Transverse colon (tissue), 4 donors: Measurements from ENCODE around the gene WIPF2. TPM values are rescaled to one million over a fixed set of nuclear protein-coding genes. Genes with fewer than 3 reads are reported as not detected.
"Not testable (repeated sequence)": the region's sequence is repeated elsewhere in the genome, so short reads cannot be mapped to it uniquely, and the experiment has no call there.

Source experiments
- DNase-seq: peaks from one replicate; pipeline ENCODE4 v3.0.0-alpha.2; 2019
- H3K27ac ChIP-seq, 4 donors: fragments of 200-600 bp; sonication (generic); 2 replicates each; pipeline ENCODE4 v1.5.1; 2016 to 2018; ENCODE audit warnings: inconsistent platforms in 4 of 4
- H3K27me3 ChIP-seq: fragments of 200-600 bp; sonication (generic); 2 replicates; pipeline ENCODE4 v1.5.1; 2017; ENCODE audit warnings: inconsistent platforms
- H3K36me3 ChIP-seq, 4 donors: fragments of 200-600 bp; sonication (generic); 2 replicates each; pipeline ENCODE4 v1.5.1; 2017 to 2019; ENCODE audit warnings: inconsistent platforms in 4 of 4
- H3K4me1 ChIP-seq, 4 donors: fragments of 200-600 bp; sonication (generic); 2 replicates each; pipeline ENCODE4 v1.5.1; 2017 to 2020; ENCODE audit warnings: inconsistent platforms in 4 of 4
- H3K4me3 ChIP-seq, 4 donors: fragments of 200-600 bp; sonication (generic); 1 replicate in 1 of 4; 2 replicates in 3 of 4; pipeline versions ENCODE4 v1.5.1 to v1.6.1; 2017 to 2019; ENCODE audit warnings: inconsistent platforms in 4 of 4
- H3K9me3 ChIP-seq, 2 donors: fragments of 200-600 bp; sonication (generic); 2 replicates each; pipeline ENCODE4 v1.5.1; 2017 to 2019; ENCODE audit warnings: inconsistent platforms in 2 of 2
- EP300 ChIP-seq: sonication (generic); formaldehyde crosslinking; IDR thresholded peaks from one replicate; pipeline ENCODE4 v1.6.1; 2017; ENCODE audit warnings: antibody characterized with exemption, low read depth
- POLR2A ChIP-seq: fragments of 450-650 bp; IDR thresholded peaks from one replicate; pipeline ENCODE4 v1.6.1; 2016; ENCODE audit warnings: antibody characterized with exemption, mild to moderate bottlenecking, moderate library complexity
- POLR2AphosphoS5 ChIP-seq, 3 donors: sonication (generic); formaldehyde crosslinking; IDR thresholded peaks; one replicate each; pipeline ENCODE4 v1.6.1; 2016; ENCODE audit warnings: antibody characterized with exemption in 3 of 3
- WGBS, 2 donors: methylation state at CpG; one replicate each; pipeline ENCODE4 v1.1.5; 2018; ENCODE audit warnings: low coverage in 1 of 2; 5-methylcytosine and 5-hydroxymethylcytosine counted together
- in situ Hi-C, 4 donors: fragments of 200-750 bp; cut with MboI; loops; one replicate each; pipeline versions ENCODE4 v1.15.0 to v1.15.1; 2017; ENCODE audit warnings: low sequenced_read_pairs in 3 of 4, low pct_ligation_motif_present in 1 of 4, low pct_unique_long_range_greater_than_20kb in 1 of 4
- intact Hi-C: fragments of 100-400 bp; cut with DNase I; formaldehyde crosslinking; loops from one replicate; pipeline ENCODE4 v1.15.1; 2023; ENCODE audit warnings: low total_unique reads
- total RNA-seq, 4 donors: library from RNA; depleted of rRNA; stranded (reverse); fragments of >200 nt; gene quantifications; one replicate each; pipeline ENCODE4 v1.1.0, GENCODE V29; 2016
- TF ChIP-seq, protein P1 (sequence below), 5 experiments: fragments of 200-600 bp in 3 of 5; fragments of 450-650 bp in 2 of 5; sonication (generic) in 3 of 5; IDR thresholded peaks; 1 replicate in 2 of 5; 2 replicates in 3 of 5; pipeline ENCODE4 v1.5.1; 2016 to 2017; ENCODE audit warnings: antibody characterized with exemption in 5 of 5, inconsistent platforms in 3 of 5, mild to moderate bottlenecking in 2 of 5, moderate library complexity in 1 of 5

Gene WIPF2
- total RNA-seq, 4 donors from 2014 or later, result 20.5 to 29.5 (median 25.3) TPM

DNA sequence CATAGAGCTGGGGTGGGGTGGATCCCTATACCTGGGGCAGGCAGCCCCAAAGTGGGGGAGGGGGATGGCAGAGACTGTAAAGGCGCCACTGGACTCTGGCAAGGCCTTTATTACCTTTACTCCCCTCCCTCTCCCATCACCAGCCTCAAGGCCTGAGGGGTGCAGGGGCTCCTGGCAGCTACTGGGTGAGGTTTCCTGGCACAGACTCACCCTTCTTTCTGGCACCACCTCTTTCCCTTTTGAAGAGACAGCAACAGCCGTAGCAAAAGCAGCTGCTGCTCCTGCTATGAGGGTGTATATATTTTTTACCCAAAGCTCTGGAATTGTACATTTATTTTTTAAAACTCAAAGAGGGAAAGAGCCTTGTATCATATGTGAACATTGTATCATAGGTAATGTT lies 24.3 kb upstream of the WIPF2 start:
- in situ Hi-C loops (loop anchor here in 3 of 4 donors (10.0 to 25.0 kb wide), 3 partner anchors 92 to 160 kb away; partner anchors contain the start of gene CDC6 (in 1 of the 3)), intact Hi-C loops (loop anchor here (10.0 kb wide), 1 partner anchor 180 kb away; the partner anchor contains the start of gene CSF3)
- no peak overlapping the region for H3K27ac ChIP-seq
- H3K4me1 ChIP-seq, result peaks cover 0 to 13% (median 7%) of the 10 kb centered on the region in 4 donors
- H3K9me3 ChIP-seq, result no peaks in the 10 kb centered on the region
- no peak for DNase-seq
- H3K4me3 ChIP-seq, result no peak overlapping the region
- 45% methylated on average over 2 of the region's 2 CpGs; no CpG with 5 or more reads in 1 of the 2 donors for WGBS, 2 donors
- H3K36me3 ChIP-seq, result no peaks in the 10 kb centered on the region
- TF ChIP-seq EP300 (no peak), POLR2A (no peak), POLR2AphosphoS5 (IDR thresholded peaks at IDR 0.05) (no peak)
- TF ChIP-seq, protein P1, sequence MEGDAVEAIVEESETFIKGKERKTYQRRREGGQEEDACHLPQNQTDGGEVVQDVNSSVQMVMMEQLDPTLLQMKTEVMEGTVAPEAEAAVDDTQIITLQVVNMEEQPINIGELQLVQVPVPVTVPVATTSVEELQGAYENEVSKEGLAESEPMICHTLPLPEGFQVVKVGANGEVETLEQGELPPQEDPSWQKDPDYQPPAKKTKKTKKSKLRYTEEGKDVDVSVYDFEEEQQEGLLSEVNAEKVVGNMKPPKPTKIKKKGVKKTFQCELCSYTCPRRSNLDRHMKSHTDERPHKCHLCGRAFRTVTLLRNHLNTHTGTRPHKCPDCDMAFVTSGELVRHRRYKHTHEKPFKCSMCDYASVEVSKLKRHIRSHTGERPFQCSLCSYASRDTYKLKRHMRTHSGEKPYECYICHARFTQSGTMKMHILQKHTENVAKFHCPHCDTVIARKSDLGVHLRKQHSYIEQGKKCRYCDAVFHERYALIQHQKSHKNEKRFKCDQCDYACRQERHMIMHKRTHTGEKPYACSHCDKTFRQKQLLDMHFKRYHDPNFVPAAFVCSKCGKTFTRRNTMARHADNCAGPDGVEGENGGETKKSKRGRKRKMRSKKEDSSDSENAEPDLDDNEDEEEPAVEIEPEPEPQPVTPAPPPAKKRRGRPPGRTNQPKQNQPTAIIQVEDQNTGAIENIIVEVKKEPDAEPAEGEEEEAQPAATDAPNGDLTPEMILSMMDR (IDR thresholded peaks at IDR 0.05), result no peak
- no peaks in the 10 kb centered on the region for H3K27me3 ChIP-seq

DNA sequence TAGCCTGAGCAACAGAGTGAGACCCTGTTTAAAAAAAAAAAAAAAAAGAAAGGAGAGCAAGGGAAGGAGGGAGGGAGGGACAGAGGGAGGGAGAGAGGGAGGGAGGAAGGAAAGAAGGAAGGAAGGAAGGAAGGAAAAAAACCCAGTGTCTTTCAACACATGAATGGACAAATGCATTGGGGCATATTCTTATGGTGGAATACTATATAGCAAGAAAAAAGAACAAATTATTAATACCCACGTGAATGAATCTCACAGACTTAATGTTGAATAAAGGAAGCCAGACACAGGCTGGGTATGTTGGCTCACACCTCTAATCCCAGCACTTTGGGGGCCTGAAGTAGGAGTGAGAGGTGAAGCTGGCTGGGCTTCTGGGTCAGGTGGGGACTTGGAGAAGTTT lies 21.6 kb upstream of the WIPF2 start:
- no peak for DNase-seq
- Histone ChIP-seq H3K36me3 (no peaks in the 10 kb centered on the region), H3K4me3 (no peak overlapping the region), H3K27me3 (no peaks in the 10 kb centered on the region), H3K9me3 (no peaks in the 10 kb centered on the region), H3K4me1 (peaks cover 0 to 11% (median 3%) of the 10 kb centered on the region in 4 donors), H3K27ac (no peak overlapping the region)
- in situ Hi-C loops (loop anchor here in 3 of 4 donors (10.0 to 25.0 kb wide), 3 partner anchors 90 to 157 kb away; partner anchors contain the start of gene CDC6 (in 1 of the 3)), intact Hi-C loops (loop anchor here (10.0 kb wide), 1 partner anchor 183 kb away; the partner anchor contains the start of gene CSF3)
- 33 to 54% methylated on average over 1 of the region's 1 CpG for WGBS, 2 donors
- no peak for TF ChIP-seq EP300
- TF ChIP-seq, protein P1 (IDR thresholded peaks at IDR 0.05), result no peak
- no peak for TF ChIP-seq POLR2AphosphoS5 (IDR thresholded peaks at IDR 0.05)
- TF ChIP-seq POLR2A, result no peak

DNA sequence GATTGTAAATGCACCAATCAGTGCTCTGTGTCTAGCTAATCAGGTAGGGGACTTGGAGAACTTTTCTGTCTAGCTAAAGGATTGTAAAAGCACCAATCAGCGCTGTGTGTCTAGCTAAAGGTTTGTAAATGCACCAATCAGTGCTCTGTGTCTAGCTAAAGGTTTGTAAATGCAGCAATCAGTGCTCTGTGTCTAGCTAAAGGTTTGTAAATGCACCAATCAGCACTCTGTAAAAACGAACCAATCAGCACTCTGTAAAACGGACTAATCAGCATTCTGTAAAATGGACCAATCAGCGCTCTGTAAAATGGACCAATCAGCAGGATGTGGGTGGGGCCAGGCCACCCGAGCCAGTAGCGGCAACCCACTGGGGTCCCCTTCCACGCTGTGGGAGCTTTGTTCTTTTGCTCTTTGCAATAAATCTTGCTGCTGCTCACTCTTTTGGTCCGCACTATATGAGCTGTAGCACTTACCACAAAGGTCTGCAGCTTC lies 21.1 kb upstream of the WIPF2 start:
- intact Hi-C loops, result loop anchor here (10.0 kb wide), 1 partner anchor 183 kb away; the partner anchor contains the start of gene CSF3

DNA sequence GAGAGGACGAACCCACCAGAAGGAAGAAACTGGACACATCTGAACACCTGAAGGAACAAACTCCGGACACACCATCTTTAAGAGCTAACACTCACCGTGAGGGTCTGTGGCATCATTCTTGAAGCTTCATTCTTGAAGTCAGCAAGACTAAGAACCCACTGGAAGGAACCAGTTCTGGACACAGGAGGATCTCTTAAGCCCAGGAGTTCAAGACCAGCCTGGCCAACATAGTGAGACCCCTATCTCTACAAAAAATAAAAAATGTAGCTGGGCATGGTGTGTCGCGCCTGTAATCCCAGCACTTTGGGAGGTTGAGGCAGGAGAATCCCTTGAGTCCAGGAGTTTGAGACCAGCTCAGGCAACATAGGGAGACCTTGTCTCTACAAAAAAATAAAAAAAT lies 20.5 kb upstream of the WIPF2 start:
- Histone ChIP-seq H3K36me3 (no peaks in the 10 kb centered on the region), H3K4me1 (peaks cover 0 to 18% (median 3%) of the 10 kb centered on the region in 4 donors), H3K4me3 (no peak overlapping the region), H3K9me3 (no peaks in the 10 kb centered on the region), H3K27me3 (no peaks in the 10 kb centered on the region), H3K27ac (no peak overlapping the region)
- TF ChIP-seq, protein P1 (IDR thresholded peaks at IDR 0.05), result no peak
- no peak for TF ChIP-seq POLR2A
- no peak for TF ChIP-seq POLR2AphosphoS5 (IDR thresholded peaks at IDR 0.05)
- TF ChIP-seq EP300, result no peak
- intact Hi-C loops, result loop anchor here (10.0 kb wide), 1 partner anchor 184 kb away; the partner anchor contains the start of gene CSF3
- DNase-seq, result no peak
- 83 to 100% methylated on average over 2 to 5 of the region's 5 CpGs for WGBS, 2 donors
- in situ Hi-C loops, result loop anchor here in 3 of 4 donors (10.0 to 25.0 kb wide), 3 partner anchors 89 to 156 kb away; partner anchors contain the start of gene CDC6 (in 1 of the 3)

More for the DNA sequence above, 21.1 kb upstream of the WIPF2 start:
- not testable (repeated sequence) for H3K27ac ChIP-seq, DNase-seq, H3K36me3 ChIP-seq, H3K9me3 ChIP-seq, H3K4me3 ChIP-seq, H3K27me3 ChIP-seq
- H3K4me1 ChIP-seq, result peaks cover 0 to 16% (median 3%) of the 10 kb centered on the region in 4 donors
- in situ Hi-C loops, result loop anchor here in 3 of 4 donors (10.0 to 25.0 kb wide), 3 partner anchors 89 to 157 kb away; partner anchors contain the start of gene CDC6 (in 1 of the 3)
- WGBS, 2 donors, result 75 to 100% methylated on average over 1 to 8 of the region's 8 CpGs
